ENCODE data around the gene IFT80. TPM values are rescaled to one million over a fixed set of nuclear protein-coding genes. Genes with fewer than 3 reads are reported as not detected.

The IFT80 gene
- total and polyA plus RNA-seq, 2 of the 4 experiments (the other 2 are of a cell fraction) = 15.2 to 16.8 TPM

DNA sequence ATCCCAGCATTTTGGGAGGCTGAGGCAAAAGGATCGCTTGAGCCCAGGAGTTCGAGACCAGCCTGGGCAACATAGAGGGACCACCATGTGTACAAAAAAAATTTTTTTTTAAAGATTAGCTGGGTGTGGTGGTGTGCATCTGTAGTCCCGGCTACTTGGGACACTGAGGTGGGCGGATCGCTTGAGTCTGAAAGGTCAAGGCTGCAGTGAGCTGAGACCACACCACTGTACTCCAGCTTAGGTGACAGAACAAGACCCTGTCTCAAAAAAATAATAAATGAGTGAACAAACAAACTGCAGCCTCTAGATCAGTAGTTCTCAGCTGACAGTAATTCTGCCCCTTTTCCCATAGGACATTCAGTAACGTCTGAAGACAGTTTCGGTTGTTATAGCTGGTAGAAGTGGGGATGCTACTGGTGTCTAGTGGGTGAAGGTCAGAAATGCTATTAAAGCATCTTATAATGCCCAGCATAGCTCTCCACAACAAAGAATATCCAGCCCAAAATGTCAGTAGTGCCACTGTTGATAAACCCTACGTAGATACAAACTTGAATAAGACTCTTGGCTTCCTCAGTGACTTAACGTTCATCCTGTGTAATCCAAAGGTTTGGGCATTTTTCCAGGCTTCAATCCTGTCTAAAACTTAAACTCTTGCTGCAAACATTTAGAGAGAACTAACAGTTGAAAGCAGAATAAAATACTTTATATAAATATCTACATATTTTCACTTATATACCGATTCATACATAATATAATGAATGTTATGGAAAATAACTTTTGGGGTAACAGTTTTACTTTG is 11.0 kb upstream of the IFT80 start:
- DNase-seq (peak; percentile 47), ATAC-seq (ENCODE audit: low read depth) (no peak)
- H2AFZ ChIP-seq (replicated peaks; ENCODE audit: low read length, poor library complexity) = no peak overlapping the region
- no peak overlapping the region; the same call in none of the 2 replicates for H3K9ac ChIP-seq (ENCODE audit: low read depth, low read length)
- intact Hi-C loops (cut with micrococcal nuclease) (loop anchor here (5.0 to 10.0 kb wide), 4 partner anchors 483 to 645 kb away; no protein-coding TSS in a partner anchor), in situ Hi-C loops (cut with MboI; ENCODE audit: low sequenced_read_pairs) (loop anchor here (10.0 to 25.0 kb wide), 3 partner anchors 245 to 523 kb away; no protein-coding TSS in a partner anchor), dilution Hi-C loops (cut with HindIII; ENCODE audit: low sequenced_read_pairs, unreplicated experiment) (no loop called here)
- H3K56ac ChIP-seq (ENCODE audit: extremely low read depth, insufficient read depth, low read length) = no peak overlapping the region
- peaks cover 8 to 25% of the 10 kb centered on the region in 2 experiments; a peak in 3 of 4 replicates for H3K79me1 ChIP-seq (ENCODE audit: low read depth in 1 of 2, low read length in 2 of 2)
- peak overlapping the region; percentile 1; the same call in 1 of the 2 replicates for H3K14ac ChIP-seq (replicated peaks; ENCODE audit: low read depth, low read length)
- no peaks in the 10 kb centered on the region for H3K27me3 ChIP-seq (ENCODE audit: control insufficient read depth, insufficient read depth, low read length)
- no peak overlapping the region for H2AK9ac ChIP-seq (replicated peaks; ENCODE audit: low read depth, low read length, poor library complexity)
- no peak overlapping the region for H3K23ac ChIP-seq (ENCODE audit: low read depth, low read length)
- no peak overlapping the region for H2BK20ac ChIP-seq (ENCODE audit: low read depth, low read length)
- H3K36me3 ChIP-seq (ENCODE audit: control insufficient read depth, insufficient read depth, low read length) = peaks cover 7% of the 10 kb centered on the region
- CTCF ChIA-PET = interaction anchor here (0.7 to 1.0 kb wide), 2 partner anchors 25 to 247 kb away, joined by 3 read pairs; no protein-coding TSS in a partner anchor
- TF ChIP-seq POLR2A (IDR thresholded peaks at IDR 0.05; ENCODE audit: low read depth, low read length) = no peak
- no peak for TF ChIP-seq RCOR1 (IDR thresholded peaks at IDR 0.05; ENCODE audit: insufficient replicate concordance, low read length)
- no peak for TF ChIP-seq MAZ (IDR thresholded peaks at IDR 0.05; ENCODE audit: borderline replicate concordance, low read depth, low read length)
- TF ChIP-seq CHD1 (IDR thresholded peaks at IDR 0.05; ENCODE audit: low read depth, low read length) = no peak
- TF ChIP-seq FOS (IDR thresholded peaks at IDR 0.05; ENCODE audit: low read depth, low read length) = no peak
- no peak for TF ChIP-seq SMC3 (IDR thresholded peaks at IDR 0.05; ENCODE audit: low read depth, low read length)
- TF ChIP-seq, protein P1, sequence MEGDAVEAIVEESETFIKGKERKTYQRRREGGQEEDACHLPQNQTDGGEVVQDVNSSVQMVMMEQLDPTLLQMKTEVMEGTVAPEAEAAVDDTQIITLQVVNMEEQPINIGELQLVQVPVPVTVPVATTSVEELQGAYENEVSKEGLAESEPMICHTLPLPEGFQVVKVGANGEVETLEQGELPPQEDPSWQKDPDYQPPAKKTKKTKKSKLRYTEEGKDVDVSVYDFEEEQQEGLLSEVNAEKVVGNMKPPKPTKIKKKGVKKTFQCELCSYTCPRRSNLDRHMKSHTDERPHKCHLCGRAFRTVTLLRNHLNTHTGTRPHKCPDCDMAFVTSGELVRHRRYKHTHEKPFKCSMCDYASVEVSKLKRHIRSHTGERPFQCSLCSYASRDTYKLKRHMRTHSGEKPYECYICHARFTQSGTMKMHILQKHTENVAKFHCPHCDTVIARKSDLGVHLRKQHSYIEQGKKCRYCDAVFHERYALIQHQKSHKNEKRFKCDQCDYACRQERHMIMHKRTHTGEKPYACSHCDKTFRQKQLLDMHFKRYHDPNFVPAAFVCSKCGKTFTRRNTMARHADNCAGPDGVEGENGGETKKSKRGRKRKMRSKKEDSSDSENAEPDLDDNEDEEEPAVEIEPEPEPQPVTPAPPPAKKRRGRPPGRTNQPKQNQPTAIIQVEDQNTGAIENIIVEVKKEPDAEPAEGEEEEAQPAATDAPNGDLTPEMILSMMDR (conservative IDR thresholded peaks at IDR 0.05; ENCODE audit: low read depth, low read length) = no peak
- TF ChIP-seq, protein P2, sequence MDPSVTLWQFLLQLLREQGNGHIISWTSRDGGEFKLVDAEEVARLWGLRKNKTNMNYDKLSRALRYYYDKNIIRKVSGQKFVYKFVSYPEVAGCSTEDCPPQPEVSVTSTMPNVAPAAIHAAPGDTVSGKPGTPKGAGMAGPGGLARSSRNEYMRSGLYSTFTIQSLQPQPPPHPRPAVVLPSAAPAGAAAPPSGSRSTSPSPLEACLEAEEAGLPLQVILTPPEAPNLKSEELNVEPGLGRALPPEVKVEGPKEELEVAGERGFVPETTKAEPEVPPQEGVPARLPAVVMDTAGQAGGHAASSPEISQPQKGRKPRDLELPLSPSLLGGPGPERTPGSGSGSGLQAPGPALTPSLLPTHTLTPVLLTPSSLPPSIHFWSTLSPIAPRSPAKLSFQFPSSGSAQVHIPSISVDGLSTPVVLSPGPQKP (IDR thresholded peaks at IDR 0.05; ENCODE audit: borderline replicate concordance, low read depth, low read length) = no peak
- no peak for TF ChIP-seq CEBPB (IDR thresholded peaks at IDR 0.05; ENCODE audit: low read depth, low read length)
- TF ChIP-seq BHLHE40 (IDR thresholded peaks at IDR 0.05; ENCODE audit: low read depth, low read length) = no peak
- TF ChIP-seq, protein P3, sequence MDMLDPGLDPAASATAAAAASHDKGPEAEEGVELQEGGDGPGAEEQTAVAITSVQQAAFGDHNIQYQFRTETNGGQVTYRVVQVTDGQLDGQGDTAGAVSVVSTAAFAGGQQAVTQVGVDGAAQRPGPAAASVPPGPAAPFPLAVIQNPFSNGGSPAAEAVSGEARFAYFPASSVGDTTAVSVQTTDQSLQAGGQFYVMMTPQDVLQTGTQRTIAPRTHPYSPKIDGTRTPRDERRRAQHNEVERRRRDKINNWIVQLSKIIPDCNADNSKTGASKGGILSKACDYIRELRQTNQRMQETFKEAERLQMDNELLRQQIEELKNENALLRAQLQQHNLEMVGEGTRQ (IDR thresholded peaks at IDR 0.05; ENCODE audit: low read depth, low read length) = no peak
- no peak for TF ChIP-seq MXI1 (IDR thresholded peaks at IDR 0.05; ENCODE audit: borderline replicate concordance, low read depth, low read length)
- no peak for TF ChIP-seq MAFK (IDR thresholded peaks at IDR 0.05; ENCODE audit: low read depth, low read length)
- H3K9me3 ChIP-seq (ENCODE audit: control insufficient read depth, insufficient read depth, low read length) = no peaks in the 10 kb centered on the region
- H2BK5ac ChIP-seq (ENCODE audit: low read depth, low read length, poor library complexity, severe bottlenecking) = peak overlapping the region; percentile 9
- H4K20me1 ChIP-seq (ENCODE audit: insufficient read depth, low read length) = no peaks in the 10 kb centered on the region
- no peaks in the 10 kb centered on the region for H3K9me1 ChIP-seq (ENCODE audit: insufficient read depth, low read length)
- H4K91ac ChIP-seq (ENCODE audit: insufficient read depth, low read depth, low read length) = no peak overlapping the region; the same call in 1 of the 2 replicates
- peak overlapping the region in 1 of 2 experiments; percentile 57; a peak in 2 of 4 replicates for H4K8ac ChIP-seq (ENCODE audit: low read depth in 2 of 2, low read length in 2 of 2)
- H2BK15ac ChIP-seq (ENCODE audit: low read depth, low read length) = no peak overlapping the region
- no peak overlapping the region for H2AK5ac ChIP-seq (ENCODE audit: low read depth, low read length)
- H3K27ac ChIP-seq (ENCODE audit: insufficient read depth, low read length) = peak overlapping the region; percentile 41; the same call in 1 of the 2 replicates
- H3K4ac ChIP-seq (ENCODE audit: low read depth, low read length) = no peak overlapping the region
- peaks cover 2% of the 10 kb centered on the region for H3K4me1 ChIP-seq (ENCODE audit: control insufficient read depth, insufficient read depth, low read length)
- no peak overlapping the region; the same call in 1 of the 2 replicates for H2BK120ac ChIP-seq (ENCODE audit: low read depth, low read length)
- peak overlapping the region; percentile 71 for H3K4me2 ChIP-seq (ENCODE audit: low read depth, low read length)
- no peak overlapping the region for H3K18ac ChIP-seq (ENCODE audit: low read depth, low read length)
- POLR2A ChIA-PET (ENCODE audit: unreplicated experiment) = interaction anchor here (0.6 to 0.7 kb wide), 2 partner anchors 16 to 41 kb away, joined by 3 to 4 read pairs; no protein-coding TSS in a partner anchor
- BruUV-seq (replicated peaks) = no TSS peak
- 100% methylated on average over 3 of the region's 10 CpGs; no CpG with 5 or more reads in 1 of the 2 experiments for WGBS, 2 experiments (ENCODE audit: extremely low coverage in 2 of 2, insufficient read length in 1 of 2)
- no peak overlapping the region for H3K4me3 ChIP-seq (ENCODE audit: insufficient read depth, low read depth, low read length)
- peak overlapping the region; percentile 85 for H4K5ac ChIP-seq (ENCODE audit: low read depth, low read length)
